H1 (cell line): ENCODE results near the gene ANK3. TPM values are rescaled to one million over a fixed set of nuclear protein-coding genes. Genes with fewer than 3 reads are reported as not detected.
A peak's percentile ranks its signal among the peaks of the same experiment; 100 is the strongest.

Experiments used
- CTCF ChIA-PET: fragments of 300-600 bp; sonication (Branson Sonifier 250); formaldehyde crosslinking; loops from one replicate; lab custom pipeline; 2021; ENCODE audit not compliant: partially characterized antibody; lab: Charles Lee
- POLR2A ChIA-PET: fragments of 300-600 bp; sonication (Branson Sonifier 250); formaldehyde crosslinking; loops from one replicate; lab custom pipeline; 2021; ENCODE audit warnings: inconsistent platforms; ENCODE audit not compliant: partially characterized antibody; lab: Charles Lee
- DNase-seq, 2 experiments: peaks; one replicate each; pipeline versions ENCODE4 v3.0.0 to v3.0.0-alpha.2; 2010 to 2022; ENCODE audit warnings: low spot score in 2 of 2, low read depth in 1 of 2, mixed read lengths in 1 of 2
- FAIRE-seq: peaks from 2 replicates; lab custom pipeline; 2011; peaks lifted over from hg19 to GRCh38; lab: Jason Lieb, UNC
- H2AFZ ChIP-seq: 2 replicates; pipeline ENCODE4 v1.8.1; 2012; ENCODE audit warnings: low read length, inconsistent platforms
- H2AK5ac ChIP-seq: 2 replicates; pipeline ENCODE4 v1.6.1; 2013; ENCODE audit warnings: low read depth, low read length
- H2BK120ac ChIP-seq: replicated peaks from 2 replicates; pipeline ENCODE3; 2013; ENCODE audit warnings: low read depth, low read length, inconsistent platforms
- H2BK12ac ChIP-seq: 2 replicates; pipeline ENCODE4 v1.6.1; 2013; ENCODE audit warnings: low read depth, low read length
- H2BK15ac ChIP-seq: 2 replicates; pipeline ENCODE4 v1.6.1; 2013; ENCODE audit warnings: low read length
- H2BK20ac ChIP-seq: 2 replicates; pipeline ENCODE4 v1.6.1; 2013; ENCODE audit warnings: low read length
- H2BK5ac ChIP-seq: 2 replicates; pipeline ENCODE4 v1.6.1; 2013; ENCODE audit warnings: low read depth, low read length
- H3K14ac ChIP-seq: 2 replicates; pipeline ENCODE4 v1.6.1; 2013; ENCODE audit warnings: inconsistent platforms; ENCODE audit not compliant: insufficient read length
- H3K18ac ChIP-seq: 2 replicates; pipeline ENCODE4 v1.6.1; 2013; ENCODE audit warnings: low read length; ENCODE audit errors: extremely low read depth
- H3K23ac ChIP-seq: 2 replicates; pipeline ENCODE4 v1.6.1; 2013; ENCODE audit warnings: inconsistent platforms; ENCODE audit not compliant: insufficient read length
- H3K23me2 ChIP-seq: 2 replicates; pipeline ENCODE4 v1.6.1; 2013; ENCODE audit warnings: low read depth, low read length
- H3K27ac ChIP-seq: 2 replicates; pipeline ENCODE4 v1.6.1; 2011; ENCODE audit warnings: low read depth, low read length, inconsistent platforms
- H3K27me3 ChIP-seq, 4 experiments: replicated peaks in 1 of 4; 1 replicate in 1 of 4; 2 replicates in 3 of 4; pipeline versions ENCODE4 v1.6.1 to v1.8.1; 2011 to 2013; ENCODE audit warnings: low read length in 3 of 4, mild to moderate bottlenecking in 3 of 4, inconsistent platforms in 2 of 4, mixed read lengths in 2 of 4, moderate library complexity in 1 of 4; ENCODE audit not compliant: control insufficient read depth in 3 of 4, insufficient read depth in 3 of 4; ENCODE audit errors: extremely low read depth in 1 of 4
- H3K36me3 ChIP-seq, 4 experiments: 2 replicates each; pipeline versions ENCODE4 v1.6.1 to v1.8.1; 2011 to 2013; ENCODE audit warnings: mild to moderate bottlenecking in 4 of 4, low read length in 3 of 4, moderate library complexity in 2 of 4, control low read depth in 1 of 4, inconsistent platforms in 1 of 4; ENCODE audit not compliant: insufficient read depth in 4 of 4, control insufficient read depth in 2 of 4
- H3K4ac ChIP-seq: replicated peaks from 2 replicates; pipeline ENCODE3; 2013; ENCODE audit warnings: low read length, low read depth, mixed read lengths, inconsistent platforms; ENCODE audit not compliant: insufficient read length
- H3K4me1 ChIP-seq, 4 experiments: replicated peaks in 1 of 4; 1 replicate in 1 of 4; 2 replicates in 3 of 4; pipeline versions ENCODE4 v1.6.1 to v1.8.1; 2011 to 2013; ENCODE audit warnings: low read length in 3 of 4, inconsistent platforms in 2 of 4, mixed read lengths in 1 of 4; ENCODE audit not compliant: insufficient read depth in 4 of 4, control insufficient read depth in 3 of 4
- H3K4me2 ChIP-seq, 2 experiments: 2 replicates each; pipeline versions ENCODE4 v1.6.1 to v1.8.1; 2011 to 2013; ENCODE audit warnings: low read depth in 2 of 2, low read length in 2 of 2, control low read depth in 1 of 2, inconsistent platforms in 1 of 2, mild to moderate bottlenecking in 1 of 2; ENCODE audit not compliant: insufficient read depth in 1 of 2
- H3K4me3 ChIP-seq, 4 experiments: fragments of 200-600, 300-600 bp in 1 of 4; sonication (generic), shearing (Covaris generic), sonication (Bioruptor Twin) in 1 of 4; 2 replicates each; pipeline versions ENCODE4 v1.5.1 to v1.8.1; 2011 to 2016; ENCODE audit warnings: low read length in 4 of 4, low read depth in 3 of 4, control low read depth in 2 of 4, inconsistent platforms in 2 of 4, mild to moderate bottlenecking in 2 of 4, mixed read lengths in 1 of 4, moderate library complexity in 1 of 4; ENCODE audit not compliant: insufficient read depth in 2 of 4; ENCODE audit errors: extremely low read depth in 1 of 4
- H3K56ac ChIP-seq: replicated peaks from 2 replicates; pipeline ENCODE3; 2013; ENCODE audit warnings: low read depth, mild to moderate bottlenecking, mixed read lengths, low read length, inconsistent platforms; ENCODE audit not compliant: insufficient read length
- H3K79me1 ChIP-seq: 2 replicates; pipeline ENCODE4 v1.6.1; 2013; ENCODE audit warnings: low read depth, low read length, control low read depth
- H3K79me2 ChIP-seq, 2 experiments: 2 replicates each; pipeline versions ENCODE4 v1.6.1 to v1.8.1; 2012 to 2013; ENCODE audit warnings: low read length in 2 of 2, mild to moderate bottlenecking in 2 of 2, inconsistent platforms in 1 of 2; ENCODE audit not compliant: insufficient read depth in 2 of 2, control insufficient read depth in 1 of 2
- H3K9ac ChIP-seq, 4 experiments: replicated peaks in 1 of 4; 1 replicate in 1 of 4; 2 replicates in 3 of 4; pipeline versions ENCODE4 v1.6.1 to v1.8.1; 2011 to 2013; ENCODE audit warnings: low read depth in 3 of 4, low read length in 3 of 4, control low read depth in 2 of 4, mild to moderate bottlenecking in 2 of 4, moderate library complexity in 2 of 4, inconsistent platforms in 1 of 4; ENCODE audit errors: extremely low read depth in 1 of 4
- H3K9me3 ChIP-seq, 2 experiments: 2 replicates each; pipeline versions ENCODE4 v1.6.1 to v1.8.1; 2012 to 2013; ENCODE audit warnings: mild to moderate bottlenecking in 2 of 2, moderate library complexity in 2 of 2, control low read depth in 1 of 2, inconsistent platforms in 1 of 2, low read depth in 1 of 2, low read length in 1 of 2, mixed read lengths in 1 of 2; ENCODE audit not compliant: insufficient read depth in 2 of 2
- H4K20me1 ChIP-seq, 2 experiments: replicated peaks in 1 of 2; 2 replicates each; pipeline versions ENCODE3 to v1.8.1; 2011 to 2013; ENCODE audit warnings: inconsistent platforms in 2 of 2, low read length in 2 of 2, mild to moderate bottlenecking in 1 of 2; ENCODE audit not compliant: insufficient read depth in 2 of 2, control insufficient read depth in 1 of 2
- H4K5ac ChIP-seq: 2 replicates; pipeline ENCODE4 v1.6.1; 2013; ENCODE audit warnings: low read length, low read depth, mixed read lengths, inconsistent platforms; ENCODE audit not compliant: insufficient read length
- H4K8ac ChIP-seq: 2 replicates; pipeline ENCODE4 v1.8.0; 2013; ENCODE audit warnings: mild to moderate bottlenecking, moderate library complexity, low read length, inconsistent platforms; ENCODE audit not compliant: insufficient read depth; ENCODE audit errors: extremely low read depth
- H4K91ac ChIP-seq: replicated peaks from 2 replicates; pipeline ENCODE3; 2013; ENCODE audit warnings: low read length, mixed read lengths, inconsistent platforms; ENCODE audit not compliant: insufficient read length
- CEBPB ChIP-seq: IDR thresholded peaks from 2 replicates; pipeline ENCODE4 v1.6.1; 2012; ENCODE audit warnings: low read depth, low read length
- EGR1 ChIP-seq: IDR thresholded peaks from 2 replicates; pipeline ENCODE4 v1.6.1; 2011; ENCODE audit warnings: low read depth, low read length, borderline replicate concordance
- FOSL1 ChIP-seq: IDR thresholded peaks from 2 replicates; pipeline ENCODE4 v1.6.1; 2011; ENCODE audit warnings: mild to moderate bottlenecking, low read depth, low read length, moderate library complexity; ENCODE audit not compliant: insufficient read depth
- JUND ChIP-seq: IDR thresholded peaks from 2 replicates; pipeline ENCODE4 v1.6.1; 2011; ENCODE audit warnings: mild to moderate bottlenecking, improper control_type of control experiment, low read length
- KDM4A ChIP-seq: IDR thresholded peaks from one replicate; pipeline ENCODE4 v1.7.1; 2012; ENCODE audit warnings: low read depth, mild to moderate bottlenecking, moderate library complexity, low read length, inconsistent platforms; ENCODE audit not compliant: severe bottlenecking
- NRF1 ChIP-seq: IDR thresholded peaks from 2 replicates; pipeline ENCODE4 v1.6.1; 2011; ENCODE audit warnings: mild to moderate bottlenecking, low read depth, low read length, improper control_type of control experiment
- SRF ChIP-seq: IDR thresholded peaks from 2 replicates; pipeline ENCODE4 v1.6.1; 2011; ENCODE audit warnings: mild to moderate bottlenecking, low read depth, low read length, moderate library complexity
- WGBS, 2 experiments: shearing (Covaris generic) in 1 of 2; methylation state at CpG; one replicate each; pipeline versions ENCODE4 v1.1.6 to v1.1.7; 2013 to 2015; ENCODE audit warnings: low lambda C conversion rate in 2 of 2, mixed read lengths in 2 of 2, inconsistent platforms in 1 of 2, low coverage in 1 of 2, missing lambda C conversion rate in 1 of 2; ENCODE audit not compliant: insufficient replicate concordance in 2 of 2, insufficient coverage in 1 of 2, insufficient read length in 1 of 2; ENCODE audit errors: extremely low coverage in 1 of 2, missing lambda C conversion rate in 1 of 2; 5-methylcytosine and 5-hydroxymethylcytosine counted together
- polyA plus RNA-seq, 7 experiments: library from polyadenylated mRNA; depleted of rRNA in 3 of 7; stranded (reverse) in 5 of 7; unstranded in 2 of 7; fragments of >200 nt in 5 of 7; fragments of 200-250 nt in 2 of 7; gene quantifications; 1 replicate in 5 of 7; 2 replicates in 1 of 7; 4 replicates in 1 of 7; pipeline versions ENCODE4 v1.2.1 to v1.2.3, GENCODE V29; 2011 to 2013; ENCODE audit warnings: missing spikeins in 2 of 7, mixed read lengths in 2 of 7
- total RNA-seq: library from RNA; stranded (reverse); fragmentation: NEBNext Ultra II Directional; extraction: Animal tissue kit (Norgen Biotek cat#: 25700); gene quantifications from 2 replicates; pipeline ENCODE4 v1.2.1, GENCODE V29; 2021

The ANK3 gene
- total and polyA plus RNA-seq, 2 of the 8 experiments (the other 6 are each of a cell fraction or from before 2014, with no cell fraction given): 18.1 to 67.9 TPM

DNA sequence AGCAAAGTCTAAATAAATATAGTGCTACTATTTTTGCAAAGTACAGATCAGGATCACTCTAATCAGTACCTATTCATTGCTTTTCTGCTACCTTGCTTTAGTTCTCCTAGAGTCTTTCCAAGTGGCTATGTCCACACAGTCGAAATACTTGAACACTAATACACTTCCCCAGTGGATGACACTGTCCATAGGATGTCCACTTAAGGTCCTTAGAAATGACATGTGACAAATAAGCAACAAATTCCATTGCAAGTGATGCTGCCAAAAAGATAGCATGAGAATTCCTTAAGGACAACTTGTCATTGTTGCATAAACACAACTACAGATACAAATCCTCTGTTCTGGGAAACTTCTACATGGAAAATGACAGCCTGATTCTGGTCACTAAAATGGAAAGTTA is 93.6 kb downstream of the ANK3 start:
- Histone ChIP-seq H2BK15ac (no peak overlapping the region), H3K79me2 (no peaks in the 10 kb centered on the region), H3K23me2 (no peaks in the 10 kb centered on the region), H2BK12ac (no peak overlapping the region), H2AK5ac (no peak overlapping the region), H3K4me3 (no peak overlapping the region), H3K36me3 (no peaks in the 10 kb centered on the region), H4K5ac (no peak overlapping the region), H3K18ac (no peak overlapping the region), H2AFZ (no peak overlapping the region), H3K4me1 (peaks cover 0 to 6% (median 4%) of the 10 kb centered on the region in 4 experiments; a peak in 5 of 7 replicates), H4K8ac (no peak overlapping the region), H3K4ac (no peak overlapping the region), H4K91ac (no peak overlapping the region), H3K14ac (no peak overlapping the region), H3K27me3 (no peaks in the 10 kb centered on the region), H3K56ac (no peak overlapping the region), H3K23ac (no peak overlapping the region), H3K27ac (no peak overlapping the region), H4K20me1 (no peaks in the 10 kb centered on the region), H2BK120ac (no peak overlapping the region), H3K9ac (no peak overlapping the region), H3K9me3 (no peaks in the 10 kb centered on the region), H3K4me2 (no peak overlapping the region), H2BK5ac (no peak overlapping the region), H3K79me1 (no peaks in the 10 kb centered on the region), H2BK20ac (no peak overlapping the region)
- peak; percentile 28 for FAIRE-seq
- ChIA-PET POLR2A (no interaction called here), CTCF (no interaction called here)
- DNase-seq: no peak
- TF ChIP-seq EGR1: no peak
- no peak for TF ChIP-seq KDM4A
- no peak for TF ChIP-seq JUND
- TF ChIP-seq SRF: no peak
- no peak for TF ChIP-seq CEBPB
- TF ChIP-seq FOSL1: no peak
- TF ChIP-seq NRF1: no peak
- WGBS, 2 experiments: 84% methylated on average over 1 of the region's 1 CpG; no CpG with 5 or more reads in 1 of the 2 experiments
